Measurements from ENCODE around the gene KIAA0930.

GRCh38 chr22:45190202-45190872, 50.4 kb downstream of the KIAA0930 start:
- TF ChIP-seq POLR2A (IDR thresholded peaks at IDR 0.05; ENCODE audit: low read length) (no peak), GATA1 (IDR thresholded peaks at IDR 0.05; ENCODE audit: low read depth, low read length) (no peak)

All from erythroblast (primary cell).